HCT116 (cell line): ENCODE data around the gene GREB1L. TPM values are rescaled to one million over a fixed set of nuclear protein-coding genes. Genes with fewer than 3 reads are reported as not detected.
A peak's percentile ranks its signal among the peaks of the same experiment; 100 is the strongest.

ENCODE experiments used
- ATAC-seq: fragments of 200-7000 bp; cut with Tn5 transposase; 2 replicates; pipeline ENCODE4 v1.9.1; 2020; ENCODE audit warnings: mild to moderate bottlenecking, moderate library complexity
- BruUV-seq: library from RNA; stranded (reverse); fragments of 400-500 nt; replicated peaks from 2 replicates; lab custom pipeline; 2021; lab: Mats Ljungman, UMichigan
- CTCF ChIA-PET: fragments of 300-600 bp; sonication (Branson Sonifier 250); formaldehyde crosslinking; loops from one replicate; lab custom pipeline; 2021; ENCODE audit warnings: antibody characterized with exemption; lab: Charles Lee
- POLR2A ChIA-PET: fragments of 300-600, 350-600 bp; sonication (Branson Sonifier 250); formaldehyde crosslinking; loops from one replicate; lab custom pipeline; 2021; ENCODE audit warnings: antibody characterized with exemption; lab: Charles Lee
- RAD21 ChIA-PET, 2 experiments: fragments of 300-600 bp; sonication (Branson Sonifier 250); formaldehyde crosslinking; loops; one replicate each; lab custom pipeline; 2023; ENCODE audit warnings: low total read pairs in 2 of 2; ENCODE audit not compliant: uncharacterized antibody in 2 of 2, unreplicated experiment in 2 of 2, low non-redundant PET in 1 of 2; lab: Charles Lee
- DNase-seq: peaks from one replicate; pipeline ENCODE4 v3.0.0-alpha.2; 2010; ENCODE audit warnings: low read depth, low spot score
- H2AFZ ChIP-seq: fragments of 200-600 bp; shearing (Covaris generic), sonication (generic); 2 replicates; pipeline ENCODE4 v1.6.1; 2017; ENCODE audit warnings: low read depth, mixed run types, mixed read lengths, antibody characterized with exemption, low read length; ENCODE audit not compliant: poor library complexity, severe bottlenecking
- H3K27ac ChIP-seq: 2 replicates; pipeline ENCODE4 v1.5.1; 2012; ENCODE audit warnings: low read depth, low read length
- H3K27me3 ChIP-seq: fragments of 200-600 bp; sonication (generic); 2 replicates; pipeline ENCODE4 v1.6.1; 2016; ENCODE audit warnings: mixed run types, low read length, mixed read lengths; ENCODE audit not compliant: insufficient read depth
- H3K36me3 ChIP-seq, 2 experiments: fragments of 200-500 bp in 1 of 2; fragments of 200-600 bp in 1 of 2; sonication (Bioruptor generic) in 1 of 2; sonication (generic) in 1 of 2; 2 replicates each; pipeline versions ENCODE4 v1.5.1 to v1.6.1; 2014 to 2016; ENCODE audit warnings: low read length in 2 of 2, inconsistent platforms in 1 of 2, mixed read lengths in 1 of 2, mixed run types in 1 of 2; ENCODE audit not compliant: insufficient read depth in 2 of 2, control insufficient read depth in 1 of 2
- H3K4me1 ChIP-seq, 2 experiments: fragments of 200-600 bp in 1 of 2; sonication (generic) in 1 of 2; 2 replicates each; pipeline versions ENCODE4 v1.5.1 to v1.6.1; 2012 to 2017; ENCODE audit warnings: low read length in 2 of 2, inconsistent platforms in 1 of 2, mild to moderate bottlenecking in 1 of 2, mixed read lengths in 1 of 2, mixed run types in 1 of 2, moderate library complexity in 1 of 2; ENCODE audit not compliant: insufficient read depth in 2 of 2, control insufficient read depth in 1 of 2
- H3K4me2 ChIP-seq: fragments of 200-600 bp; sonication (generic); 2 replicates; pipeline ENCODE4 v1.6.1; 2017; ENCODE audit warnings: mixed run types, low read length, mixed read lengths
- H3K4me3 ChIP-seq, 2 experiments: fragments of 200-600 bp in 1 of 2; sonication (generic) in 1 of 2; replicated peaks in 1 of 2; 2 replicates each; pipeline ENCODE4 v1.5.1; 2011 to 2016; ENCODE audit warnings: low read length in 2 of 2, control low read depth in 1 of 2, low read depth in 1 of 2, mild to moderate bottlenecking in 1 of 2, mixed read lengths in 1 of 2, mixed run types in 1 of 2
- H3K79me2 ChIP-seq: fragments of 200-600 bp; sonication (generic); 2 replicates; pipeline ENCODE4 v1.6.1; 2017; ENCODE audit warnings: mild to moderate bottlenecking, mixed run types, low read length, moderate library complexity, mixed read lengths; ENCODE audit not compliant: insufficient read depth
- H3K9ac ChIP-seq: fragments of 200-600 bp; sonication (generic); 2 replicates; pipeline ENCODE4 v1.6.1; 2016; ENCODE audit warnings: low read length, mixed read lengths
- H3K9me2 ChIP-seq: fragments of 200-600 bp; sonication (generic), shearing (Covaris generic); 2 replicates; pipeline ENCODE4 v1.6.1; 2017; ENCODE audit warnings: mixed run types, mild to moderate bottlenecking, moderate library complexity; ENCODE audit not compliant: insufficient read depth
- H3K9me3 ChIP-seq, 2 experiments: fragments of 200-500 bp in 1 of 2; fragments of 200-600 bp in 1 of 2; sonication (Bioruptor generic) in 1 of 2; sonication (generic) in 1 of 2; 2 replicates each; pipeline ENCODE4 v1.6.1; 2014 to 2017; ENCODE audit warnings: low read length in 2 of 2, mixed read lengths in 2 of 2, inconsistent platforms in 1 of 2, low read depth in 1 of 2, mild to moderate bottlenecking in 1 of 2, mixed run types in 1 of 2, moderate library complexity in 1 of 2; ENCODE audit not compliant: control insufficient read depth in 1 of 2, insufficient read depth in 1 of 2
- H4K20me1 ChIP-seq: fragments of 200-600 bp; sonication (generic), shearing (Covaris generic); 2 replicates; pipeline ENCODE4 v1.6.1; 2017; ENCODE audit warnings: mixed run types, mild to moderate bottlenecking, moderate library complexity; ENCODE audit not compliant: insufficient read depth
- CEBPB ChIP-seq: IDR thresholded peaks from 2 replicates; pipeline ENCODE4 v1.6.1; 2012; ENCODE audit warnings: low read depth
- EGR1 ChIP-seq: IDR thresholded peaks from 2 replicates; pipeline ENCODE4 v1.6.1; 2012; ENCODE audit warnings: low read depth
- ELF1 ChIP-seq: IDR thresholded peaks from 2 replicates; pipeline ENCODE4 v1.6.1; 2012; ENCODE audit warnings: low read depth, borderline replicate concordance
- EZH2phosphoT487 ChIP-seq: fragments of 200-600 bp; IDR thresholded peaks from 2 replicates; pipeline ENCODE4 v1.6.1; 2018; ENCODE audit warnings: antibody characterized with exemption, borderline replicate concordance
- FOSL1 ChIP-seq: IDR thresholded peaks from 2 replicates; pipeline ENCODE4 v1.6.1; 2012; ENCODE audit warnings: low read depth
- JUND ChIP-seq: IDR thresholded peaks from 2 replicates; pipeline ENCODE4 v1.6.1; 2012
- POLR2A ChIP-seq: IDR thresholded peaks from 2 replicates; pipeline ENCODE4 v1.7.0; 2011; ENCODE audit warnings: borderline replicate concordance; ENCODE audit not compliant: insufficient read depth, insufficient read length; ENCODE audit errors: extremely low read depth
- POLR2AphosphoS5 ChIP-seq: IDR thresholded peaks from 2 replicates; pipeline ENCODE4 v1.6.1; 2011; ENCODE audit warnings: mild to moderate bottlenecking, low read depth, low read length, moderate library complexity
- RAD21 ChIP-seq: IDR thresholded peaks from 2 replicates; pipeline ENCODE4 v1.6.1; 2012; ENCODE audit warnings: low read depth, mild to moderate bottlenecking
- SIN3A ChIP-seq: IDR thresholded peaks from 2 replicates; pipeline ENCODE4 v1.6.1; 2012; ENCODE audit warnings: low read depth
- SRF ChIP-seq: IDR thresholded peaks from 2 replicates; pipeline ENCODE4 v1.6.1; 2012; ENCODE audit warnings: low read depth
- TCF7L2 ChIP-seq: IDR thresholded peaks from 2 replicates; pipeline ENCODE4 v1.7.0; 2011; ENCODE audit warnings: borderline replicate concordance, inconsistent platforms; ENCODE audit not compliant: insufficient read depth, insufficient read length; ENCODE audit errors: extremely low read depth
- ZFX ChIP-seq: fragments of 450-650 bp; IDR thresholded peaks from 2 replicates; pipeline ENCODE4 v1.6.1; 2017
- ZNF274 ChIP-seq: fragments of 200-500 bp; sonication (Bioruptor generic); IDR thresholded peaks from 2 replicates; pipeline ENCODE4 v1.6.1; 2014; ENCODE audit warnings: mild to moderate bottlenecking, low read depth, low read length, inconsistent platforms
- intact Hi-C: fragments of 100-400 bp; cut with micrococcal nuclease; formaldehyde crosslinking; loops from 2 replicates; pipeline ENCODE4 v1.10.0; 2022
- total RNA-seq: library from RNA; stranded (reverse); gene quantifications from one replicate; pipeline ENCODE4 v1.2.1, GENCODE V29; 2021; ENCODE audit not compliant: unreplicated experiment
- TF ChIP-seq, protein P1 (sequence below): IDR thresholded peaks from 2 replicates; pipeline ENCODE4 v1.6.1; 2011; ENCODE audit warnings: mild to moderate bottlenecking, low read length, moderate library complexity; ENCODE audit not compliant: insufficient replicate concordance; ENCODE audit errors: extremely low read depth
- TF ChIP-seq, protein P2 (sequence below): IDR thresholded peaks from 2 replicates; pipeline ENCODE4 v1.6.1; 2012
- TF ChIP-seq, protein P3 (sequence below): IDR thresholded peaks from 2 replicates; pipeline ENCODE4 v1.6.1; 2012
- TF ChIP-seq, protein P4 (sequence below), 3 experiments: fragments of 200-600 bp in 1 of 3; sonication (generic) in 1 of 3; IDR thresholded peaks in 2 of 3; conservative IDR thresholded peaks in 1 of 3; 2 replicates each; pipeline ENCODE4 v1.5.1; 2012 to 2017; ENCODE audit warnings: low read depth in 2 of 3, low read length in 2 of 3, antibody characterized with exemption in 1 of 3, borderline replicate concordance in 1 of 3, control low read depth in 1 of 3, mild to moderate bottlenecking in 1 of 3, mixed read lengths in 1 of 3, mixed run types in 1 of 3, moderate library complexity in 1 of 3; ENCODE audit not compliant: insufficient read depth in 1 of 3

The GREB1L gene
- total RNA-seq, 1 experiment from 2014 or later = 12.2 TPM

- H2AFZ ChIP-seq = no peak overlapping the region
- DNase-seq = no peak
- no peak for TF ChIP-seq POLR2A
- ChIA-PET CTCF (no interaction called here), POLR2A (no interaction called here), RAD21 (no interaction called here)
- H3K27ac ChIP-seq = no peak overlapping the region
- H3K27me3 ChIP-seq = no peaks in the 10 kb centered on the region
- H3K79me2 ChIP-seq = no peaks in the 10 kb centered on the region
- H3K9me2 ChIP-seq = no peaks in the 10 kb centered on the region
- no peak overlapping the region for H3K4me2 ChIP-seq
- no peak overlapping the region for H3K9ac ChIP-seq
- BruUV-seq = no TSS peak
- no peaks in the 10 kb centered on the region for H4K20me1 ChIP-seq
- H3K4me3 ChIP-seq = no peak overlapping the region
- intact Hi-C loops = loop anchor here (10.0 kb wide), 1 partner anchor 85 kb away; no protein-coding TSS in a partner anchor
- H3K4me1 ChIP-seq = no peaks in the 10 kb centered on the region
- peak; percentile 50; the same call in 1 of the 2 replicates for ATAC-seq
- no peaks in the 10 kb centered on the region for H3K9me3 ChIP-seq
- no peaks in the 10 kb centered on the region for H3K36me3 ChIP-seq
Measured at GRCh38 chr18:21479721-21480120, 237.7 kb downstream of the GREB1L start.

DNA sequence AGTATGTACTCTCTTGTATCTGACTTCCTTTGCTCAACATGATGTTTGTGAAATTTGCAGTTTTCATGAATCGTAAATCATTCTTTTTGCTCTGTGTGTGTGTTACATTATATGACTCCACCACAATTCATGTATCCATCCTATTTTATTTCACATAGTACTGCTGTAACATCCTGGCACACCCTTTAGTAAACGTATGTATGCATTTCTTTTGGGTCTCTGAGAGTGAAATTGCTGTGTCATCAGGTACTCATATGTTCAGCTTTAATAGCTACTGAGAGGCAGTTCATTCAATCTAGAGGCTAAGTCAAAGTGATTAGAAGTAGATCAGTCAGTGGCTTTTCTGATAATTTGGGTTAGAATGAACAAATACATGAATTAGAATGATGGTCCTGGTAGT is 239.7 kb downstream of the GREB1L start:
- ChIA-PET POLR2A (no interaction called here), CTCF (no interaction called here)

More for the DNA sequence above, 239.7 kb downstream of the GREB1L start:
- BruUV-seq = no TSS peak
- Histone ChIP-seq H3K4me2 (no peak overlapping the region), H3K27me3 (no peaks in the 10 kb centered on the region), H3K9ac (no peak overlapping the region), H3K79me2 (no peaks in the 10 kb centered on the region), H3K9me2 (no peaks in the 10 kb centered on the region), H4K20me1 (no peaks in the 10 kb centered on the region), H3K4me1 (peaks cover 4 to 9% of the 10 kb centered on the region in 2 experiments; a peak in 3 of 4 replicates), H3K4me3 (no peak overlapping the region), H3K36me3 (no peaks in the 10 kb centered on the region), H2AFZ (no peak overlapping the region), H3K9me3 (no peaks in the 10 kb centered on the region), H3K27ac (no peak overlapping the region)
- DNase-seq (no peak), ATAC-seq (no peak)
- TF ChIP-seq POLR2AphosphoS5 (no peak), FOSL1 (no peak), CEBPB (no peak), RAD21 (no peak), ZNF274 (no peak), SIN3A (no peak), SRF (no peak), JUND (no peak), ZFX (no peak), ELF1 (no peak), EGR1 (no peak), EZH2phosphoT487 (no peak), TCF7L2 (no peak)
- TF ChIP-seq, protein P1, sequence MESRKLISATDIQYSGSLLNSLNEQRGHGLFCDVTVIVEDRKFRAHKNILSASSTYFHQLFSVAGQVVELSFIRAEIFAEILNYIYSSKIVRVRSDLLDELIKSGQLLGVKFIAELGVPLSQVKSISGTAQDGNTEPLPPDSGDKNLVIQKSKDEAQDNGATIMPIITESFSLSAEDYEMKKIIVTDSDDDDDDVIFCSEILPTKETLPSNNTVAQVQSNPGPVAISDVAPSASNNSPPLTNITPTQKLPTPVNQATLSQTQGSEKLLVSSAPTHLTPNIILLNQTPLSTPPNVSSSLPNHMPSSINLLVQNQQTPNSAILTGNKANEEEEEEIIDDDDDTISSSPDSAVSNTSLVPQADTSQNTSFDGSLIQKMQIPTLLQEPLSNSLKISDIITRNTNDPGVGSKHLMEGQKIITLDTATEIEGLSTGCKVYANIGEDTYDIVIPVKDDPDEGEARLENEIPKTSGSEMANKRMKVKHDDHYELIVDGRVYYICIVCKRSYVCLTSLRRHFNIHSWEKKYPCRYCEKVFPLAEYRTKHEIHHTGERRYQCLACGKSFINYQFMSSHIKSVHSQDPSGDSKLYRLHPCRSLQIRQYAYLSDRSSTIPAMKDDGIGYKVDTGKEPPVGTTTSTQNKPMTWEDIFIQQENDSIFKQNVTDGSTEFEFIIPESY = no peak
- TF ChIP-seq, protein P2, sequence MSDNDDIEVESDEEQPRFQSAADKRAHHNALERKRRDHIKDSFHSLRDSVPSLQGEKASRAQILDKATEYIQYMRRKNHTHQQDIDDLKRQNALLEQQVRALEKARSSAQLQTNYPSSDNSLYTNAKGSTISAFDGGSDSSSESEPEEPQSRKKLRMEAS = no peak
- TF ChIP-seq, protein P3, sequence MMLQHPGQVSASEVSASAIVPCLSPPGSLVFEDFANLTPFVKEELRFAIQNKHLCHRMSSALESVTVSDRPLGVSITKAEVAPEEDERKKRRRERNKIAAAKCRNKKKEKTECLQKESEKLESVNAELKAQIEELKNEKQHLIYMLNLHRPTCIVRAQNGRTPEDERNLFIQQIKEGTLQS = no peak
- TF ChIP-seq, protein P4, sequence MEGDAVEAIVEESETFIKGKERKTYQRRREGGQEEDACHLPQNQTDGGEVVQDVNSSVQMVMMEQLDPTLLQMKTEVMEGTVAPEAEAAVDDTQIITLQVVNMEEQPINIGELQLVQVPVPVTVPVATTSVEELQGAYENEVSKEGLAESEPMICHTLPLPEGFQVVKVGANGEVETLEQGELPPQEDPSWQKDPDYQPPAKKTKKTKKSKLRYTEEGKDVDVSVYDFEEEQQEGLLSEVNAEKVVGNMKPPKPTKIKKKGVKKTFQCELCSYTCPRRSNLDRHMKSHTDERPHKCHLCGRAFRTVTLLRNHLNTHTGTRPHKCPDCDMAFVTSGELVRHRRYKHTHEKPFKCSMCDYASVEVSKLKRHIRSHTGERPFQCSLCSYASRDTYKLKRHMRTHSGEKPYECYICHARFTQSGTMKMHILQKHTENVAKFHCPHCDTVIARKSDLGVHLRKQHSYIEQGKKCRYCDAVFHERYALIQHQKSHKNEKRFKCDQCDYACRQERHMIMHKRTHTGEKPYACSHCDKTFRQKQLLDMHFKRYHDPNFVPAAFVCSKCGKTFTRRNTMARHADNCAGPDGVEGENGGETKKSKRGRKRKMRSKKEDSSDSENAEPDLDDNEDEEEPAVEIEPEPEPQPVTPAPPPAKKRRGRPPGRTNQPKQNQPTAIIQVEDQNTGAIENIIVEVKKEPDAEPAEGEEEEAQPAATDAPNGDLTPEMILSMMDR (IDR thresholded peaks at IDR 0.05 in 2 of 3, conservative IDR thresholded peaks at IDR 0.05 in 1 of 3; ENCODE audit: borderline replicate concordance in 1 of 3, insufficient read depth in 1 of 3, low read depth in 2 of 3, low read length in 2 of 3) = no peak
- intact Hi-C loops = loop anchor here (10.0 kb wide), 1 partner anchor 83 kb away; no protein-coding TSS in a partner anchor
- RAD21 ChIA-PET = no interaction called here
